Erythroblast (primary cell): ENCODE measurements around the gene CD38.

Experiments
- GATA1 ChIP-seq: IDR thresholded peaks from 2 replicates; pipeline ENCODE4 v1.6.1; 2011; ENCODE audit warnings: low read depth, mild to moderate bottlenecking, control low read depth, low read length, moderate library complexity
- POLR2A ChIP-seq: IDR thresholded peaks from 2 replicates; pipeline ENCODE4 v1.6.1; 2011; ENCODE audit warnings: mild to moderate bottlenecking, low read length

GRCh38 chr4:15899511-15899910, 121.4 kb downstream of the CD38 start:
- TF ChIP-seq POLR2A (no peak), GATA1 (no peak)
